T1000 (cell line): ENCODE measurements around the gene TRAPPC2L.
"Not testable (repeated sequence)": the region's sequence is repeated elsewhere in the genome, so short reads cannot be mapped to it uniquely, and the experiment has no call there.

Experiments
- DNase-seq: peaks from one replicate; lab custom pipeline; 2025; ENCODE audit warnings: mixed read lengths; lab: John Stamatoyannopoulos, UW

TRAPPC2L gene

DNA sequence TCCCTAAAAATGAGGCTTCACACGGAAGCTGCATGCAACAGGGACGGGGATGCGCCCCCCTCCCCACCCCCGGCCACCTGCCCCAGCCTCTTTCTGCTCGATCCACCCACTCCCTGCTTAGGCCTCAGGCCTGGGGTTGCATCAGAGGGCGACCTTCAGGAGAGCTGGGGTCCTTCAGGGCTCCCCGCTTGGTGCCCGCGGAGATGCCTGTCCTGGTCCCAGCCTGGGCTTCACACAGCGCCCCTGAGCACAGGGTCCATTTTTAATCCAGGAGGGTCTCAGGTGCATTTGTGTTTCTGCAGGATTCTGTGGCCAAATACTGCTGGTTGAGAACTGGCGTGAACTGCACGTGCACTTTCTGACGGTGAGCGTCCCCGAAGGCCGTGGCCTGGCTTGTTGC is 37.8 kb upstream of the TRAPPC2L start:
- no peak for DNase-seq

DNA sequence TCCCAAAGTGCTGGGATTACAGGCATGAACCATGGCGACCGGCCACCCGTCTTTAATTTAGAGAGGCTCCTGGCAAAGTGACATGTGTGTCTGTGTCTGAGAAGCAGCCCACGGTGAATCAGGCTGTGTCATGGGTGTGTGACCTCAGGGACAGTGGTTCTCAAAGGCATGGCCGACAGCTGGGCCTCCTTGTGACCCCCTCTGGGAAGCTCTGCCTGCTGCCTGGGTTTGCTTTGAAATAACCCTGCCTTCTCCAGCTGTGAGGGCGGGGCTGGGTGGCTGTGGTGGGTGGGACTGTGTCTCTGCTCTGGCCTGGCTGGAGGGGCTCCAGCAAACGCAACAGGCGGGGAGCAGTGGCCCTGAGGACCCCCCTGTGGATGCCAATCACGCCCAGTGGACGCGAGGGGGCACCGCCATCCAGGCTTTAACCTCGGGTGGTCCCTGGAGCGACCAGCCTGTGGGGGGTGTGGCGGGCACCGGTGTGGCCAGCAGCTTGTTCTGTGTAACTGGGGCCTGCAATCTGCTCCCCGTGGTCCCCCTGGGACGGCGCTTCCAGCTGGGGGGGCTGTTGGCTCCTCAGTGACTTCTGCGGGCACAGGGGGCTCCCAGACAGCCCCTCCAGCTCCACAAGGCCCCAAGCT is 36.4 kb upstream of the TRAPPC2L start:
- no peak for DNase-seq

DNA sequence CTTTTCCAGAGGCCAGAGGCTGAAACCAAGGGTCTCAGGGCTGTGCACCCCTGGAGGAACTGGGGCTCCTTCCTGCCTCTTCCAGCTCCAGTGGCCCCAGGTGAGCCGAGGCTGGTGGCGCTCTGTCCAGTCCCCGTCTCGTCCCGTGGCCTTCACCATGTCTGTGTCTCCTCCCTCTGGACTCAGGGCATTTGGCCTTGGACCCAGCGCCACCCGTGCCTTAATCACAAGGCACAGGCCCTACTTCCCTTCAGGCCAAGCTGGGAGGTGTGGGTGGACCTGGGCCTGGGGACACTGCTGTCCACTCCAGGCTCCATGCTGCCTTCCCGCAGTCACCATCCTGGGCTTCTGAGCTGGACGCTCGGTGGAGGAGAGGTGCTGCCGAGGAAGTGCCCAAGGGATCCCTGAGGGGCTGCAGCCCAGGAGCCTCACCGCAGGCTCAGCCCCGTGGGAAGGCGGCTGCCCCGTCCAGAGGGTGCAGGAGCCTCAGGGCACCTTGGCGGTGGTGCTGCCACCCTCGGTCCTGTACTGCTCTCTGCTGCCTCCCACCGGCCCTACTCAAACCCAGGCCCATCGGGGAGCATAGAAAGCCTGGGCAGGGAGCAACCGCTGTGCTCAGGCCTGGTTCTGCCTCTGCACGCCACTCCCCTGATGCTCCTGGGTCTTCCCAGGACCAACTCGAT is 35.6 kb upstream of the TRAPPC2L start:
- DNase-seq: no peak

DNA sequence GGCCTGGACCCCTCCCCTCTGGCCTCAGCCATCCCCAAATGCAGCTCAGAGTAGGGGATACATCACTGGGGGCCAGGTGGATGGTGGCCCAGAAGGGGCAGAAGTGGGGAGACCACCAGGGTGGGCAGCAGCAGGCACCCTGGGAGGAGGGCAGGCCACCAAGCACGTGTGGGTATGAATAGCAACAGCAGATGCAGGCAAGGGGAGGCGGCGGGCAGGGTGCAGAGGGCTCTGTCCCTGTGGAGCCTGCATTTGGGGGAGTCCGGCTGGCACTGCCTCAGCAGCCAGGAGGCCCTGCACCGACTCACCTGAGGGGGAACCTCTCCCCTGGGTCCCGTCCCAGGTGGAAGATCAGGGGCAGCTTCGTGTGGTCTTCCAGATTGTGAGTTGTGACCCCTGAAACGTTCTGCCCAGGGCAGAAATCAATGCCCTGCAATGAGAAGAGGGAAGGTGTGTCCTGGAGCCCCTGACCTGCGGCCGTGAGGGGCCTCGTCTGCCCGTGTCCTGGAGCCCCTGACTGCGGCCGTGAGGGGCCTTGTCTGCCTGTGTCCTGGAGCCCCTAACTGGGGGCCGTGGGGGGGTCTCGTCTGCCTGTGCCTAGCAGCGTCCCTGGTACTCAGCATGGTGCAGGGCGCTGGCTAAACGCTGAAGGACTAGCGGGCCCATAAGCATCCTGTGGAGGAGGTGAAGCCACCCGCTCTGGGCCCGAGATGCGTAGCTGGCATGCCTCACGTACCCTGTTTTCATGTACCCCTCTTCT is 34.5 kb upstream of the TRAPPC2L start:
- DNase-seq: no peak

DNA sequence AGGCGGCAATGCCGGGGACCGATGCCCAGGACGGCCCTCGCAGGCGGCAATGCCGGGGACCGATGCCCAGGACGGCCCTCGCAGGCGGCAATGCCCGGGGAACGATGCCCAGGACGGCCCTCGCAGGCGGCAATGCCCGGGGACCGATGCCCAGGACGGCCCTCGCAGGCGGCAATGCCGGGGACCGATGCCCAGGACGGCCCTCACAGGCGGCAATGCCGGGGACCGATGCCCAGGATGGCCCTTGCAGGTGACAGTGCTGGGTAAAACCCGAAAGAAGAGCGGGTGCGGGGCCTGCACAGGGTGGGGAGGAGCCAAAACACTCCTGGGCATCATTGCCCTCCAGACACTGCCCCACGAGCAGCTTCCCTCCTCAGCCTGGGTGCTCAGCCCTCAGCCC is 33.3 kb upstream of the TRAPPC2L start:
- DNase-seq: not testable (repeated sequence)

DNA sequence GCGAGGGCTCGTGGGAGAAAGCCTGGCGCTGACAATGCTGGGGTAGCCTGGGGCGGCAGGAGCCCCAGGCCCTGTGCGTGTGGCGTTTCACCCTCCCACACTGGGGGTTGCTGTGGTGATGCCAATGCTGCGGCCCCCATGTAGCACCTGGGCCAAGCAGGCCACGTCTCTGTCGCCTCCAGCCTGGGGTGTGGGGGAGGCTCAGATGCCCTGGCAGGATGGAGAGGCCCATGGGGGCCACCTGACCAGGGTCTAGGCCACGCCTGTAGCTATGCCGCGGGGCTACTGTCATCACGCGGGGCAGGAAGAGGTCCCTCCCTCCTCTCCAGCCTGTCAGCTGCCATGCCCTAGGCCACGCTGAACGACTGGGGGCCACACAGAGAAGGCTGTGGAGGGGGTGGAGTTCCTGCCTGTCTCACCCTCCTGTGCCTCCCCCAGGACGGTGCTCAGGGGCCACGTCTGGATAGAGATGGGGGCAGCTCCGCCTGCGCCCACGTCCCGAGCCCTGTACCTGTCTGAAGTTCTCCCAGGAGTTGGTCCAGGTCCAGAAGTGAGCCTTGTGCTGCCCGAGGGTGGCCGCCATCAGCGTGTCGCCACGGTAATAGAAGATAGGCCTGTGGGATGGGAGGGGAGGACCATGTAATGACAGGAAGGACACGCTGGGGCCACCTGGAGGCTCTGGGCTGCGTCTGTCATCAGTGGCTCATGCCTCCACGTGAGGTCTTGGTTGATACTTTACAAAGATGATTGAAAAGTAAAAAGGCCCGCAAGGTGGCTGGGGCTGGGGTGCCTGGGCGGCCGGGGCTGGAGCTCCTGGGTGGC is 32.5 kb upstream of the TRAPPC2L start:
- DNase-seq: no peak

DNA sequence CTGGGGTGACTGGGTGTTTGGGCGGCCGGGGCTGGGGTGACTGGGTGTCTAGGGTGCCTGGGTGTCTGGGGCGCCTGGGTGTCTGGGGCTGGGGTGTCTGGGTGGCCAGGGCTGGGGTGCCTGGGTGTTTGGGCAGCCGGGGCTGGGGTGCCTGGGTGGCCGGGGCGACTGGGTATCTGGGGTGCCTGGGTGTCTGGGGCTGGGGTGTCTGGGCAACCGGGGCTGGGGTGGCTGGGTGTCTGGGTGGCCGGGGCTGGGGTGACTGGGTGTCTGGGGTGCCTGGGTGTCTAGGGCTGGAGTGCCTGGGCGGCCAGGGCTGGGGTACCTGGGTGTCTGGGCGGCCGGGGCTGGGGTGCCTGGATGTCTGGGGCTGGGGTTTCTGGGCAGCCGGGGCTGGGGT is 31.8 kb upstream of the TRAPPC2L start:
- no peak for DNase-seq

DNA sequence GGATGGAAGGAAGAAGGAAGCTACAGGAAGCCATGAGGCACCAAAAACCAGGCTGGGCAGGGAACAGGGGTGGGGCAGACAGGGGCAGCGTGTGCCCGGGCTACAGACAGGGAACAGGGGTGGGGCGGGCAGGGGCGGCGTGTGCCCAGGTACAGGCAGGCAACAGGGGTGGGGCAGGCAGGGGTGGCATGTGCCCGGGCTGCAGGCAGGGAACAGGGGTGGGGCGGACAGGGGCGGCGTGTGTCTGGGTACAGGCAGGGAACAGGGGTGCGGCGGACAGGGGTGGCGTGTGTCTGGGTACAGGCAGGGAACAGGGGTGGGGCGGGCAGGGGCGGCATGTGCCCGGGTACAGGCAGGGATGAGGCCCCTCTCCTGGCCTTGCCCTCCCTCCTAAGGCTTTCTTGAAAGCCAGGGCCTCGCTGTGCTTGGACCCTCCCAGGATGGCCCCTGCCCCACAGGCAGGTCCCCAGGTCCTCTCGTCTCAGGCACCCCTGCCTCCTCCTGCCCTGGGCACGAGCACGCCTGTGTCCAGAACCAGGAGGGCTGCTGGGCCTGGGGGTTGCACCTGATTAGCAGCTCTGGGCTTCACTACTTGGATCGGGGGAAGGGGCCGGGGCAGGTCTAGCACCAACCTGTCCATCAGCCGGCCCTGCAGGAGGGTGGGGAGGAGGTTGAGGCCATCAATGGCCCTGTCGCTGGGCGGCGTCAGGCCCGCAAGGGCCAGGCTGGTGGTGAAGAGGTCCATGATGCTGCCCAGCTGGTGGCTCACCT is 30.7 kb upstream of the TRAPPC2L start:
- no peak for DNase-seq

DNA sequence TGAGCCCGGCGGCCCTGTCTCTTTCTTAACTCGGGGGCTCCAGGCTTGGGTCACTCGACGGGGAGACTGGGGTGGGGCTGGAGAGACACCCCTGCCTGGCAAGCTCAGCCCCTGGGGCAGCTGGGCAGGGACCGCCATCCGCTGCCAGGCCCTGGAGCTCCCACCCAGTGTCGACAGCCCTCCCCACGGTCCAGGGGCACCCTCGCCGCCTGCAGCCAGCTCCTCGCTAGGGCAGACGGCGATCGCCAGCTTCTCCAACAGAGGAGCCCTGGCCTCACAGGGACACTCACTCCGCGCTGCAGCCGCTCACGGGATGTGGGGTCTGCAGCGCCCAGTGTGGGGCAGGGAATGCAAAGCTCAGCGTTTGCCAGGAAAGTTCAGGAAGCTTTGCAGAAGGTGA is 29.2 kb upstream of the TRAPPC2L start:
- no peak for DNase-seq

DNA sequence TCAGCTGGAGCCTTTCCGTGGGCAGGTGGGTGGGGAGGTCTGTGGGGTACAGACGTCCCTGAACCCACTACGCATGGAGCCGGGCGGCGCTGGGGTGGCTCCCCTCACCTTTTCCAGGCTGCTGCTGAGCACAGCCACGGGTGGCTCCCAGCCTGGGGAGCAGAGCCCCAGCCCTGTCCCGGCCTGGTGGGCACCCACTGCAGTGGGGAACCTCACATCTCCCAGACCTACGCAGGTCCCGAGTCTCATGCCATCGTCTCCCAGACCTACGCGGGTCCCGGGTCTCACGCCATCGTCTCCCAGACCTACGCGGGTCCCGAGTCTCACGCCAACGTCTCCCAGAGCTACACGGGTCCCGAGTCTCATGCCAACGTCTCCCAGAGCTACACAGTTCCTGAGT is 28.2 kb upstream of the TRAPPC2L start:
- DNase-seq: no peak

DNA sequence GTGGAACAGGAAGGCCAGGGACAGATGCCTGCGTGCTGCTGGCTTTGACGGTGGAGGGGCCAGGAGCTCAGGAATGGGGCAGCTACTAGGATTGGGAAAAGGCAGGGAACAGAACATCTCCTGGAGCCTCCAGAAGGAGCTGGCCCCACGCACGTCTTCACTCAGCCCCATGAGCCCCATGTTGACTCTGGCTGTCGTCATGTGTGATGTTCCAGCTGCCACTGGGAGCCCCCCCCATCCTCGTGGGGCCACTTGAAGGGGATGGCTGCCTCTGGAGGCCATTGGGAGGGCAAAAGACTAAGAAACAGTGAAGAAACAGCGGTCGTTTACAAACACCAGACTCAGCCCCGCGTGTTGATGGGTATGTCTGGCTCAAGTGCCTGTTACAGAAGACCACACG is 26.7 kb upstream of the TRAPPC2L start:
- DNase-seq: no peak

DNA sequence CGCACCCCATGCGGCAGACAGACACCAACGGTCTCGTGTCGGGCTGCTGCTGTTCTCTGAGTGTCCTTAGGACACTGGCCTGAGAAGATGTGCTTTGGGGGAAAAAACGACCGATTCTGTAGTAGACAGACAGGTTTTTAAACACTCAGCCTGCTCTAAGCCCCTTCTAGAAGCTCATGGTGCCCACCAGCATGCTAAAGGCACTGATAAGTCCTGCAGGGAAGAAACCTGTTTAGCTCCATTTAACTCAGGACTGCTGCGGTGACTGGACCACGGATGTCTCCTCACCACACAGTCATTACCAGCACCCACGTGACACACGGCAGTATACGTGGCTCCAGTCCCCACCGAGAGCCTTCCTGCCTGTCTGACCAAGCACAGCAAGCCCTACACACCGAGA is 26.1 kb upstream of the TRAPPC2L start:
- DNase-seq: no peak

DNA sequence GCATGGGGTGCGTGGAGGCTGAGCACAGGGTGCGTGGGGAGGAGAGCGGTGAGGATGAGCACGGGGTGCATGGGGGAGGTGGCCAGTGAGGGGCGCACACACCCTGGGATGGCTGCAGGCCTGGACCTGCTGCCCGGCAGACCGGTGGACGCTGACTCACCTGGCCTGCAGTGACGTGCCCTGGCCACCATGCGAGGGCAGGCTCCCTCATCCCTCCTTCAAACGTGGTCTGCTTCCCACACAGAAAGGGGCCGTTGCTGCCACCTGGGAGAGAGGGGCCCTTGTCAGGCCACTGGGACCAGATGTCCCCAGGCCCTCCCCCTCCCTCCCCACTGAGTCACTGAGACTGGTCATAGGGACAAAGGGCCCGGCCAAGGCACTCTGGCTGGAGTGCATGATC is 25.1 kb upstream of the TRAPPC2L start:
- DNase-seq: no peak

DNA sequence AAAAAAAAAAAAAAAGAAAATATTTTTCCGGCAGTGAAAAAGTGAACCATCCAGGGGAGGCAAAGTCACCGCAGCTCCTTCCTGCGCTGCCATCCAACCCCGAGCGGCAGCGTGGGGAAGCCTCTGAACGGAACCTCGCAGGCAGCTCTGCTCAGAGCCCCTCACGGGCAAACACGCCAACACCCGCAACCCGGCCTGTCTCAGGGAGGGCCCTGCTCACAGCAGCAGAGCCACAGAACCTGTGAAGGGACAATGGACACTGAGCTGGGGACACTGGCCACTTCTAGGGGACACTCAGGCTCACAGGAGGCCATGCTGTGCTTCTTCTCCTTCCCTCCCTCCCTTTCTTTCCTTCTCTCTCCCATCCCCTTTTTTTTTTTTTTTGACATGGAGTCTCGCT is 23.8 kb upstream of the TRAPPC2L start:
- no peak for DNase-seq

DNA sequence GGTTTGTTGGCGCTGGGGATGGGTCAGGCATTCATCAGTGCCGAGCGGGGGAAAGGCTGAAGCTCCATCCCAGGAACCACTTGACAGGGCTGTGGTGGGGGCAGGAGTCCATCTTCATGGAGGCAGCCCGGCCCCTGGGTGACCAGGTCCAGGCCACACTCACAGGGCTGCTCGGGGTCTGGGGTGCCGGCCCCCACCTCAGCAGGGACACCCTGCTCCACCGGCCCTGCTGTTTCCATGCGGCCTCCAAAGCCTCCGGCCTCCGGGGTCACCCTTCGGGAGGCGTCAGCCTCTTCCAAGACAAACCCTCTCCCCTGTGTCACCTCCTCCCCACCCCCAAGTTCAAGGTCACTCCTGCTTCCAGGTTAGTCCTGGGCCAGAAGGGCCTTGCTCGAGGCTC is 22.3 kb upstream of the TRAPPC2L start:
- DNase-seq: no peak

DNA sequence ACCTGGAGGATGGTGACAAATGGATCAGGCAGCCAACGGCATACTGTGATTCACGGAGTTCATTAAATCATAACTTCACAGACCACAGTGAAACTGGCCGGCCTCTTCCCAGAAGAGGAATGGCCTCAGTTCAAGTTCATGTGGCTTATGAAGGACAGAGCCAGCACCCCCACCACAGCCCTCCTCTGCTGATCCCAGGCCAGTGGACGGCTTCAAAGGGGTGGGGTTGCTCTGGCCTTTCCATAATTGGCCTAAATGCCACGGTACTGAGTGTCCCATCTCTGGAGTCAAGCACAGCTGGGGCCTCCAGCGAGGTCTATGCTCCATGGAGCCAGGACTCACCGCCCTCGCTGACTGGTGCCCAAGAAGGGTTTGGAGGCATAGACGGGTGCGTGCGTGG is 21.5 kb upstream of the TRAPPC2L start:
- DNase-seq: no peak

DNA sequence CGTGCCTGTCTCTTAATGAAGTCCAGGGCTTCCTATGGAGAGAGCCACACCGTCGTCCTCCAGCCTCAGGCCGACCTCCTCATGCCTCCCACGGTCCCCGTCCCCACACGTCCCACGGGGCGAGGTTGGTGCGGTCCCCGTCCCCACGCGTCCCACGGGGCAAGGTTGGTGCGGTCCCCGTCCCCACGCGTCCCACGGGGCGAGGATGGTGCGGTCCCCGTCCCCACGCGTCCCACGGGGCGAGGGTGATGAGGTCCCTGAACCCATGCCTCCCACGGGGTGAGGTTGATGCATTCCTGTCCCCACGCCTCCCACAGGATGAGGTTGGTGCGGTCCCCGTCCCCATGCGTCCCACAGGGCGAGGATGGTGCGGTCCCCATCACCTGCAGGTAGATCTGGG is 21.1 kb upstream of the TRAPPC2L start:
- no peak for DNase-seq

DNA sequence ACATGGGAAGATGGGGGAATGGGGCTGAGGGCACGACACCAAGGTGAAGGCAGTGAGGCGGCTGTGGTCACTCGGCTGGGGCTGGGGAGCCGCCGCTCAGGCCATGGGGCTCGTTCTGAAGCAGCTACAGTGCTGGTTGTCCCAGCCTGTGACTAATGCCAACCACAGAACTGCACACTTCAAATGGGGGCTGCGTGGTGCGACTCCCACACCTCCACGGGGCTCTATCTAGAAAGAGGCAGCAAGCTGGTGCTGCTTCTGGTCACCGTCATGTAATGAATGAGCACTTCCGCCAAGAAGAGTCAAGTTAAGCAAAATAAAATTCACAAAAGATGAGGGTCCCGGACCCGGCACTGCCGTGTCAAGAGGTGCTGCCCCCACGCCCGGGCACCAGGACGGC is 20.1 kb upstream of the TRAPPC2L start:
- no peak for DNase-seq

DNA sequence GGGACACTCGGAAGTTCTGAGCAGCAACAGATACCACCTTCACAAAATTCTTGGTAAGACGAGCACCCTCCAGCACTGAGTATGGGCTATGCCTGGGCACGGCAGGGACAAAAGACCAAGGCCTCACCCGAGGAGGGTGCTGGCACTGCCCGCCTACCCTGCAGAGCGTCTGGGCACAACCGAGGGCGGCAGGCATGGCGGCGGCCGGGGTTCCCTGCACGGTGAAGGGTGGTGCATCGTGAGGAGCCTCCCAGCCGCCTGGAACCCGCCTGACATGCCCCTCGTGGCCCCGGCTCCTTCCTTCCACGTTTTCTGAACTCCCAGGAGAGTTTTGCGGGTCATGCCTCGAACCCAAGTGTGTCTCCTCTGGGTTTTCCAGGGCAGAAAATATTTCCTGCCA is 19.1 kb upstream of the TRAPPC2L start:
- no peak for DNase-seq

DNA sequence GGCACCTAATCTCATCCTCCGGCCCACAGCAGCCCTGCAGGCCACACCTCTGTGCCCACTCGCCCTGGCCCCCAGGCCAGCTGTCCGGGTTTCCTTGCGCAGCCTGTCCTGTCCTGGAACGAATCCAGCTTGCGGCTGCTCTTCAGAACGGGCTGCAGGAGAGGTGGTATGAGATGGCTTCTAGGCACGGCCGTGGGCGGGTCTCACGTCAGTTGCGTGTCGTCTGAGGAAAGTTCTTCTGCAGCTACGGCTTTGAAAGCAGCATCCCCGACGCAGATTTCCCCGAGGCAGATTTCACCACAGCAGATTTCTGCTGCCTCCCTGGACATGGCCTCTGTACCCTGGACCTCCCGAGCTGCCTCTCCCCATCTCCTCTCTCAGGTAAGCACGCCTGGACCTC is 18.4 kb upstream of the TRAPPC2L start:
- no peak for DNase-seq

DNA sequence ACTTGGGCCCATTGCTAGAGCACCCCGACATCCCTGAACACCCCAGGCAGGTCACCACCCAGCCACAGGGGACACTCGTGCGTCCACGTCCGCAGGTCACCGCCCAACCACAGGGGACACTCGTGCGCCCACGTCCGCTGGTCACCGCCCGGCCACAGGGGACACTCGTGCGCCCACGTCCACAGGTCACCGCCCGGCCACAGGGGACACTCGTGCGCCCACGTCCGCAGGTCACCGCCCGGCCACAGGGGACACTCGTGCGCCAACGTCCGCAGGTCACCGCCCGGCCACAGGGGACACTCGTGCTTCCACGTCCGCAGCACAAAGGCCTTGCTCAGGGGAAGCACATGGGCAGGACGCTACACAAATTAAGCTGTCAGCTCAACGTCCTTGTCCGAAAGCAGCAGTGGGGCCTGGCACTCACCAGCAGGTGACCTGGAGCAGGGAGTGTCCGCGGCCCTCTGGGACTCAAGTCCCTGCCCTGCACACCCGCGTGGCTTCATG is 17.8 kb upstream of the TRAPPC2L start:
- no peak for DNase-seq
